Measurements from ENCODE around the gene CHFR.
"Not testable (repeated sequence)": the region's sequence is repeated elsewhere in the genome, so short reads cannot be mapped to it uniquely, and the experiment has no call there.

CHFR gene

GRCh38 chr12:132874175-132874574, 13.2 kb downstream of the CHFR start:
- DNase-seq = no peak

- DNase-seq = no peak
These were observed 13.7 kb downstream of the CHFR start for GRCh38 chr12:132873724-132874123.

GRCh38 chr12:132872975-132873421, 14.4 kb downstream of the CHFR start:
- no peak for DNase-seq

GRCh38 chr12:132872073-132872855, 15.1 kb downstream of the CHFR start:
- no peak for DNase-seq

- DNase-seq = no peak
These were observed 17.9 kb downstream of the CHFR start for GRCh38 chr12:132869551-132869950.

- no peak for DNase-seq
These were observed 21.1 kb downstream of the CHFR start for GRCh38 chr12:132866251-132866828.

- no peak for DNase-seq
These were observed 25.8 kb downstream of the CHFR start for GRCh38 chr12:132861558-132861957.

GRCh38 chr12:132858718-132859266, 28.6 kb downstream of the CHFR start:
- DNase-seq = no peak

- not testable (repeated sequence) for DNase-seq
These were observed 30.4 kb downstream of the CHFR start for GRCh38 chr12:132857019-132857418.

- DNase-seq = no peak
These were observed 30.8 kb downstream of the CHFR start for GRCh38 chr12:132856581-132856980.

GRCh38 chr12:132855211-132855610, 32.2 kb downstream of the CHFR start:
- DNase-seq = not testable (repeated sequence)

GRCh38 chr12:132853285-132854092, 33.9 kb downstream of the CHFR start:
- DNase-seq = no peak

GRCh38 chr12:132852496-132852895, 34.9 kb downstream of the CHFR start:
- no peak for DNase-seq

GRCh38 chr12:132851465-132851864, 35.9 kb downstream of the CHFR start:
- no peak for DNase-seq

- no peak for DNase-seq
These were observed 37.1 kb downstream of the CHFR start for GRCh38 chr12:132850291-132850690.

- no peak for DNase-seq
These were observed 38.9 kb downstream of the CHFR start for GRCh38 chr12:132848521-132848920.

- no peak for DNase-seq
These were observed 39.7 kb downstream of the CHFR start for GRCh38 chr12:132847363-132848356.

- DNase-seq = not testable (repeated sequence)
These were observed 42.7 kb downstream of the CHFR start for GRCh38 chr12:132844681-132845080.

- DNase-seq = no peak
These were observed 44.9 kb downstream of the CHFR start for GRCh38 chr12:132842449-132843045.

- no peak for DNase-seq
These were observed 46.3 kb downstream of the CHFR start for GRCh38 chr12:132841151-132841550.

GRCh38 chr12:132840536-132840935, 46.9 kb downstream of the CHFR start:
- no peak for DNase-seq
